H1 (cell line): ENCODE data around the gene TMEM131L. TPM values are rescaled to one million over a fixed set of nuclear protein-coding genes. Genes with fewer than 3 reads are reported as not detected.

Source experiments
- CEBPB ChIP-seq: IDR thresholded peaks from 2 replicates; pipeline ENCODE4 v1.6.1; 2012; ENCODE audit warnings: low read depth, low read length
- EGR1 ChIP-seq: IDR thresholded peaks from 2 replicates; pipeline ENCODE4 v1.6.1; 2011; ENCODE audit warnings: low read depth, low read length, borderline replicate concordance
- FOSL1 ChIP-seq: IDR thresholded peaks from 2 replicates; pipeline ENCODE4 v1.6.1; 2011; ENCODE audit warnings: mild to moderate bottlenecking, low read depth, low read length, moderate library complexity; ENCODE audit not compliant: insufficient read depth
- KDM4A ChIP-seq: IDR thresholded peaks from one replicate; pipeline ENCODE4 v1.7.1; 2012; ENCODE audit warnings: low read depth, mild to moderate bottlenecking, moderate library complexity, low read length, inconsistent platforms; ENCODE audit not compliant: severe bottlenecking
- RFX5 ChIP-seq: IDR thresholded peaks from 2 replicates; pipeline ENCODE4 v1.6.1; 2011; ENCODE audit warnings: low read depth, low read length, improper control_type of control experiment, borderline replicate concordance
- SAP30 ChIP-seq: fragments of 300-600 bp; sonication (generic); IDR thresholded peaks from 2 replicates; pipeline ENCODE4 v1.7.1; 2012; ENCODE audit warnings: low read length, moderate library complexity, mild to moderate bottlenecking, inconsistent platforms; ENCODE audit not compliant: insufficient read depth, insufficient replicate concordance
- SP2 ChIP-seq: IDR thresholded peaks from 2 replicates; pipeline ENCODE4 v1.6.1; 2012; ENCODE audit warnings: mild to moderate bottlenecking, low read length, inconsistent platforms
- SP4 ChIP-seq: IDR thresholded peaks from 2 replicates; pipeline ENCODE4 v1.6.1; 2012; ENCODE audit warnings: low read length, inconsistent platforms
- polyA plus RNA-seq, 7 experiments: library from polyadenylated mRNA; depleted of rRNA in 3 of 7; stranded (reverse) in 5 of 7; unstranded in 2 of 7; fragments of >200 nt in 5 of 7; fragments of 200-250 nt in 2 of 7; gene quantifications; 1 replicate in 5 of 7; 2 replicates in 1 of 7; 4 replicates in 1 of 7; pipeline versions ENCODE4 v1.2.1 to v1.2.3, GENCODE V29; 2011 to 2013; ENCODE audit warnings: missing spikeins in 2 of 7, mixed read lengths in 2 of 7
- total RNA-seq: library from RNA; stranded (reverse); fragmentation: NEBNext Ultra II Directional; extraction: Animal tissue kit (Norgen Biotek cat#: 25700); gene quantifications from 2 replicates; pipeline ENCODE4 v1.2.1, GENCODE V29; 2021

The TMEM131L gene
- total and polyA plus RNA-seq, 2 of the 8 experiments (the other 6 are each of a cell fraction or from before 2014, with no cell fraction given), result 14.3 to 26.1 TPM

DNA sequence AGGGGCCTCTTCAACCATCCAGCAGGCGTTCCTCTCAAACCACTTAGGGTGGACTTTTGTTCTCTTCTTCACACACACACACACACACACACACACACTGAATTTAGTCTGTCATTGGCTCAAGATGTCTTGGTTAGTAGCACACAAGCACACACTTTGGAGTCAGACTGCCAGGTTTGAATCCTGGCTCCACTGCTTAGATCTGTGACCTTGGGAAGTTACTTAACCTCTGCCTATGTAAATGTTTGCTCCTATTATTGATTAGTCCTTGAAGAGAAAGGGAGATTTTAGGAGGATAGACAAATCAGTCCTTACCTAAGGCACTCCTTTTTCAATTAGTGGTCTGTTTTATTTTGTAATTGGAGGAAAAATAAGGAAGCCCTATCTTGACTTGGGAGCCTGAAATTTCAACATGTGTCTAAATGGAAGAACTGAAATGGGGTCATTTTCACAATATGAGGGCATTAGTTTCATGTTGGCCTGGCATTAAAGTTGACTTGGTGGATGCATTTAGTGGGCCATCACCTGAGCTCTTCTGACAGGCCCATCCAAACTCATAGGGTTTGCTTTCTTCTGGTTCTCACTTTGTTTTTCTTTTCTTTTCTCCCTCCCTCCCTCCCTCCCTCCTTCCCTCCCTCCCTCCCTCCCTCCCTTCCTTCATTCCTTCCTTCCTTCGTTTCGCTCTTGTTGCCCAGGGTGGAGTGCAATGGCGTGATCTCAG lies 13.3 kb upstream of the TMEM131L start (continued):
- TF ChIP-seq SAP30 (no peak), SP4 (no peak), KDM4A (no peak), CEBPB (no peak), FOSL1 (no peak), EGR1 (no peak), RFX5 (no peak), SP2 (no peak)
